ENCODE measurements around the gene TFAP2C. TPM values are rescaled to one million over a fixed set of nuclear protein-coding genes. Genes with fewer than 3 reads are reported as not detected.

TFAP2C gene
- total and polyA plus RNA-seq, 2 experiments from 2014 or later: 11.9 to 14.3 TPM

GRCh38 chr20:56607061-56607704, 21.9 kb upstream of the TFAP2C start:
- DNase-seq (ENCODE audit: low spot score) (peak; percentile 14), ATAC-seq (no peak; the same call in 2 of the 3 replicates)
- no peaks in the 10 kb centered on the region for H3K36me3 Mint-ChIP-seq (ENCODE audit: low read depth)
- peaks cover 13% of the 10 kb centered on the region for H3K4me1 ChIP-seq (ENCODE audit: insufficient read depth)
- no peaks in the 10 kb centered on the region for H3K9me3 Mint-ChIP-seq
- no peaks in the 10 kb centered on the region for H3K27me3 ChIP-seq (ENCODE audit: insufficient read depth)
- H3K36me3 ChIP-seq (ENCODE audit: insufficient read depth): no peaks in the 10 kb centered on the region
- H3K4me3 ChIP-seq: no peak overlapping the region
- H3K27ac ChIP-seq (ENCODE audit: low read depth): no peak overlapping the region
- peaks cover 10% of the 10 kb centered on the region for H3K27me3 Mint-ChIP-seq (ENCODE audit: insufficient read depth, low read depth, poor library complexity)
- no peak overlapping the region for H3K4me3 Mint-ChIP-seq
- no peaks in the 10 kb centered on the region for H3K9me2 ChIP-seq (ENCODE audit: insufficient read depth)
- H3K79me2 ChIP-seq (replicated peaks; ENCODE audit: insufficient read depth): no peaks in the 10 kb centered on the region
- no peaks in the 10 kb centered on the region for H3F3A ChIP-seq (replicated peaks; ENCODE audit: low read depth)
- H4K20me1 ChIP-seq (replicated peaks; ENCODE audit: insufficient read depth): no peaks in the 10 kb centered on the region
- TF ChIP-seq ZNF114 (CRISPR knock-in tag; IDR thresholded peaks at IDR 0.05): no peak
- no peak for TF ChIP-seq POLR2AphosphoS5 (IDR thresholded peaks at IDR 0.05; ENCODE audit: low read depth)
- TF ChIP-seq CREB1 (CRISPR knock-in tag; IDR thresholded peaks at IDR 0.05; ENCODE audit: low read depth): no peak
- TF ChIP-seq ZNF462 (CRISPR knock-in tag; IDR thresholded peaks at IDR 0.05): no peak
- no peak for TF ChIP-seq JUNB (IDR thresholded peaks at IDR 0.05; ENCODE audit: unreplicated experiment)
- TF ChIP-seq STAT1 (IDR thresholded peaks at IDR 0.05; ENCODE audit: unreplicated experiment): no peak
- no peak for TF ChIP-seq ZNF331 (CRISPR knock-in tag; IDR thresholded peaks at IDR 0.05; ENCODE audit: low read depth)
- TF ChIP-seq NANOG (IDR thresholded peaks at IDR 0.05; ENCODE audit: borderline replicate concordance): no peak
- no peak for TF ChIP-seq ETS1 (IDR thresholded peaks at IDR 0.05)
- no peak for TF ChIP-seq REST (IDR thresholded peaks at IDR 0.05; ENCODE audit: unreplicated experiment)
- TF ChIP-seq CTCF (conservative IDR thresholded peaks at IDR 0.05; ENCODE audit: low read depth in 2 of 2): no peak
- TF ChIP-seq EZH2 (IDR thresholded peaks at IDR 0.05; ENCODE audit: low read depth, unreplicated experiment): no peak
- TF ChIP-seq EZH2phosphoT487 (IDR thresholded peaks at IDR 0.05; ENCODE audit: unreplicated experiment): no peak
- no peak overlapping the region; the same call in 1 of the 2 replicates for H3K27ac Mint-ChIP-seq
- peaks cover 11% of the 10 kb centered on the region; the same call in 2 of the 3 replicates for H3K4me1 Mint-ChIP-seq
- no peak overlapping the region for H3K4me2 ChIP-seq
- H2AFZ ChIP-seq: peak overlapping the region; percentile 3
